IMR-90 (cell line): Measurements from ENCODE around the gene CASP9. TPM values are rescaled to one million over a fixed set of nuclear protein-coding genes. Genes with fewer than 3 reads are reported as not detected.
"Not testable (repeated sequence)": the region's sequence is repeated elsewhere in the genome, so short reads cannot be mapped to it uniquely, and the experiment has no call there.

ENCODE experiments used
- ATAC-seq: fragments of 200-7000 bp; cut with Tn5 transposase; 2 replicates; pipeline ENCODE4 v1.9.1; 2020; ENCODE audit warnings: low read depth, mild to moderate bottlenecking, moderate library complexity
- BruUV-seq: library from RNA; stranded (reverse); fragments of 400-500 nt; replicated peaks from 2 replicates; lab custom pipeline; 2021; lab: Mats Ljungman, UMichigan
- CTCF ChIA-PET: fragments of 300-600 bp; formaldehyde crosslinking; extraction: SDS; loops from one replicate; lab custom pipeline; 2021; ENCODE audit warnings: antibody characterized with exemption; lab: Yijun Ruan, JAX
- POLR2A ChIA-PET: fragments of 300-600 bp; sonication (Branson Sonifier 250); formaldehyde crosslinking; loops from one replicate; lab custom pipeline; 2022; ENCODE audit warnings: antibody characterized with exemption; ENCODE audit not compliant: unreplicated experiment; lab: Charles Lee
- DNase-seq: peaks from one replicate; pipeline ENCODE4 v3.0.0; 2013
- H2AFZ ChIP-seq: replicated peaks from 2 replicates; pipeline ENCODE3; 2013; ENCODE audit warnings: low read length, mild to moderate bottlenecking; ENCODE audit not compliant: poor library complexity
- H2AK5ac ChIP-seq: 2 replicates; pipeline ENCODE4 v1.6.1; 2013; ENCODE audit warnings: low read depth, low read length, inconsistent platforms
- H2AK9ac ChIP-seq: replicated peaks from 2 replicates; pipeline ENCODE3; 2013; ENCODE audit warnings: mild to moderate bottlenecking, low read depth, low read length, moderate library complexity; ENCODE audit not compliant: poor library complexity
- H2BK120ac ChIP-seq: 2 replicates; pipeline ENCODE4 v1.6.1; 2013; ENCODE audit warnings: low read depth, low read length, inconsistent platforms
- H2BK15ac ChIP-seq: 3 replicates; pipeline ENCODE4 v1.6.1; 2013; ENCODE audit warnings: low read depth, low read length, inconsistent platforms
- H2BK20ac ChIP-seq: 2 replicates; pipeline ENCODE4 v1.6.1; 2013; ENCODE audit warnings: low read depth, mild to moderate bottlenecking, inconsistent platforms, low read length, moderate library complexity
- H2BK5ac ChIP-seq: 2 replicates; pipeline ENCODE4 v1.6.1; 2013; ENCODE audit warnings: mild to moderate bottlenecking, low read depth, low read length, inconsistent platforms; ENCODE audit not compliant: poor library complexity, severe bottlenecking
- H3K14ac ChIP-seq: replicated peaks from 2 replicates; pipeline ENCODE4 v1.6.1; 2013; ENCODE audit warnings: low read depth, low read length, inconsistent platforms
- H3K18ac ChIP-seq: 2 replicates; pipeline ENCODE4 v1.6.1; 2013; ENCODE audit warnings: low read depth, low read length, control low read depth
- H3K23ac ChIP-seq: 2 replicates; pipeline ENCODE4 v1.6.1; 2013; ENCODE audit warnings: low read depth, low read length, inconsistent platforms
- H3K27ac ChIP-seq: 2 replicates; pipeline ENCODE4 v1.5.1; 2013; ENCODE audit warnings: mild to moderate bottlenecking, control low read depth, low read length; ENCODE audit not compliant: insufficient read depth
- H3K27me3 ChIP-seq: 2 replicates; pipeline ENCODE4 v1.6.1; 2013; ENCODE audit warnings: low read length; ENCODE audit not compliant: control insufficient read depth, insufficient read depth
- H3K36me3 ChIP-seq: 2 replicates; pipeline ENCODE4 v1.6.1; 2013; ENCODE audit warnings: low read length, mixed read lengths; ENCODE audit not compliant: control insufficient read depth, insufficient read depth
- H3K4ac ChIP-seq: 2 replicates; pipeline ENCODE4 v1.6.1; 2013; ENCODE audit warnings: low read depth, low read length, inconsistent platforms
- H3K4me1 ChIP-seq: 2 replicates; pipeline ENCODE4 v1.6.1; 2013; ENCODE audit warnings: low read length, mixed read lengths; ENCODE audit not compliant: control insufficient read depth, insufficient read depth
- H3K4me2 ChIP-seq: 2 replicates; pipeline ENCODE4 v1.6.1; 2013; ENCODE audit warnings: low read depth, mild to moderate bottlenecking, control low read depth, low read length, moderate library complexity
- H3K4me3 ChIP-seq: 2 replicates; pipeline ENCODE4 v1.5.1; 2013; ENCODE audit warnings: low read depth, mild to moderate bottlenecking, control low read depth, low read length, moderate library complexity; ENCODE audit not compliant: insufficient read depth
- H3K56ac ChIP-seq: 2 replicates; pipeline ENCODE4 v1.6.1; 2013; ENCODE audit warnings: low read length, inconsistent platforms; ENCODE audit not compliant: insufficient read depth; ENCODE audit errors: extremely low read depth
- H3K79me1 ChIP-seq, 2 experiments: 2 replicates each; pipeline ENCODE4 v1.6.1; 2013; ENCODE audit warnings: low read length in 2 of 2, inconsistent platforms in 1 of 2, low read depth in 1 of 2
- H3K9ac ChIP-seq: 2 replicates; pipeline ENCODE4 v1.6.1; 2013; ENCODE audit warnings: low read depth, low read length, control low read depth
- H3K9me1 ChIP-seq: 2 replicates; pipeline ENCODE4 v1.6.1; 2013; ENCODE audit warnings: low read length, inconsistent platforms; ENCODE audit not compliant: insufficient read depth
- H3K9me3 ChIP-seq: 2 replicates; pipeline ENCODE4 v1.6.1; 2013; ENCODE audit warnings: low read length; ENCODE audit not compliant: control insufficient read depth, insufficient read depth
- H4K20me1 ChIP-seq: 2 replicates; pipeline ENCODE4 v1.6.1; 2013; ENCODE audit warnings: low read length, inconsistent platforms; ENCODE audit not compliant: insufficient read depth
- H4K5ac ChIP-seq: 2 replicates; pipeline ENCODE4 v1.6.1; 2013; ENCODE audit warnings: mild to moderate bottlenecking, low read depth, low read length, control low read depth
- H4K8ac ChIP-seq, 2 experiments: 2 replicates each; pipeline ENCODE4 v1.6.1; 2013; ENCODE audit warnings: low read depth in 2 of 2, low read length in 2 of 2, control low read depth in 1 of 2, inconsistent platforms in 1 of 2
- H4K91ac ChIP-seq: 2 replicates; pipeline ENCODE4 v1.6.1; 2013; ENCODE audit warnings: low read depth, low read length, inconsistent platforms; ENCODE audit not compliant: insufficient read depth
- WGBS, 2 experiments: methylation state at CpG; one replicate each; pipeline versions ENCODE4 v1.1.5 to v1.1.7; 2013; ENCODE audit warnings: missing lambda C conversion rate in 2 of 2; ENCODE audit not compliant: insufficient read length in 1 of 2; ENCODE audit errors: extremely low coverage in 2 of 2; 5-methylcytosine and 5-hydroxymethylcytosine counted together
- dilution Hi-C: fragments of 300-500 bp; cut with HindIII; formaldehyde crosslinking; loops from one replicate; pipeline ENCODE4 v1.14.3; 2018; ENCODE audit warnings: low sequenced_read_pairs; ENCODE audit not compliant: unreplicated experiment
- in situ Hi-C: fragments of 300-500 bp; cut with MboI; formaldehyde crosslinking; loops from 3 replicates; pipeline ENCODE4 v1.14.3; 2019; ENCODE audit warnings: low sequenced_read_pairs, inconsistent platforms, mixed read lengths
- intact Hi-C: fragments of 100-400 bp; cut with micrococcal nuclease; formaldehyde crosslinking; loops from 2 replicates; pipeline ENCODE4 v1.10.0; 2022
- polyA plus RNA-seq, 3 experiments: library from polyadenylated mRNA; depleted of rRNA; stranded (reverse); fragments of >200 nt; gene quantifications; 2 replicates each; pipeline ENCODE4 v1.2.3, GENCODE V29; 2012; ENCODE audit warnings: low replicate concordance in 1 of 3
- total RNA-seq: library from RNA; depleted of rRNA; stranded (reverse); fragments of >200 nt; gene quantifications from 2 replicates; pipeline ENCODE4 v1.2.3, GENCODE V29; 2012

CASP9 gene
- total and polyA plus RNA-seq, 2 of the 4 experiments (the other 2 are of a cell fraction): 7.0 to 8.3 TPM

- H3K79me1 ChIP-seq, H3K9ac ChIP-seq, H2AK9ac ChIP-seq, H4K20me1 ChIP-seq, H4K5ac ChIP-seq, H3K27me3 ChIP-seq, dilution Hi-C loops, POLR2A ChIA-PET, H3K9me1 ChIP-seq, CTCF ChIA-PET, ATAC-seq, H2BK5ac ChIP-seq, H3K4me2 ChIP-seq, H3K36me3 ChIP-seq, H2BK20ac ChIP-seq, H3K56ac ChIP-seq, H4K91ac ChIP-seq, DNase-seq, H2BK120ac ChIP-seq, H3K4me1 ChIP-seq, H3K23ac ChIP-seq, in situ Hi-C loops, H4K8ac ChIP-seq, intact Hi-C loops, H3K4me3 ChIP-seq, H2AFZ ChIP-seq, H3K4ac ChIP-seq, H3K9me3 ChIP-seq, H2AK5ac ChIP-seq, BruUV-seq, H3K14ac ChIP-seq, H2BK15ac ChIP-seq, H3K27ac ChIP-seq, H3K18ac ChIP-seq: not testable (repeated sequence)
- 83% methylated on average over 1 of the region's 5 CpGs; no CpG with 5 or more reads in 1 of the 2 experiments for WGBS, 2 experiments
These were observed 52.9 kb downstream of the CASP9 start for GRCh38 chr1:15471067-15471466.

- H2AK9ac ChIP-seq, intact Hi-C loops, H3K9me3 ChIP-seq, H2AK5ac ChIP-seq, H3K36me3 ChIP-seq, in situ Hi-C loops, H3K27me3 ChIP-seq, H2BK15ac ChIP-seq, BruUV-seq, H3K4ac ChIP-seq, H3K9ac ChIP-seq, H2BK5ac ChIP-seq, H3K79me1 ChIP-seq, H4K91ac ChIP-seq, H4K5ac ChIP-seq, H3K23ac ChIP-seq, DNase-seq, H3K27ac ChIP-seq, H3K4me3 ChIP-seq, H2BK20ac ChIP-seq, H3K9me1 ChIP-seq, H4K8ac ChIP-seq, H3K4me1 ChIP-seq, H2BK120ac ChIP-seq, dilution Hi-C loops, H2AFZ ChIP-seq, ATAC-seq, CTCF ChIA-PET, H4K20me1 ChIP-seq, H3K56ac ChIP-seq, H3K14ac ChIP-seq, H3K4me2 ChIP-seq, POLR2A ChIA-PET, H3K18ac ChIP-seq: not testable (repeated sequence)
- 33% methylated on average over 1 of the region's 9 CpGs; no CpG with 5 or more reads in 1 of the 2 experiments for WGBS, 2 experiments
These were observed 54.1 kb downstream of the CASP9 start for GRCh38 chr1:15469821-15470448.
